Stimulated activated naive CD8-positive, alpha-beta T cell treated with anti-CD3 and anti-CD28 coated beads, Interleukin-15, Interleukin-2, amounts not matched to agents 100 ng/mL and 50 ng/mL, for 24 hours (primary cell): ENCODE data around the gene HGS.

Experiments used
- H3K27ac Mint-ChIP-seq: one replicate; pipeline ENCODE4 v1.8.0; 2021; ENCODE audit warnings: mild to moderate bottlenecking, mixed read lengths
- H3K27me3 Mint-ChIP-seq: one replicate; pipeline ENCODE4 v1.8.0; 2021; ENCODE audit warnings: mixed read lengths
- H3K36me3 Mint-ChIP-seq: one replicate; pipeline ENCODE4 v1.8.0; 2021; ENCODE audit warnings: low read depth, mixed read lengths
- H3K4me1 Mint-ChIP-seq: one replicate; pipeline ENCODE4 v1.8.0; 2021; ENCODE audit warnings: low read depth, mixed read lengths
- H3K4me3 Mint-ChIP-seq: one replicate; pipeline ENCODE4 v1.8.0; 2021; ENCODE audit warnings: mild to moderate bottlenecking, mixed read lengths
- H3K9me3 Mint-ChIP-seq: one replicate; pipeline ENCODE4 v1.8.0; 2021; ENCODE audit warnings: mixed read lengths

HGS gene

DNA sequence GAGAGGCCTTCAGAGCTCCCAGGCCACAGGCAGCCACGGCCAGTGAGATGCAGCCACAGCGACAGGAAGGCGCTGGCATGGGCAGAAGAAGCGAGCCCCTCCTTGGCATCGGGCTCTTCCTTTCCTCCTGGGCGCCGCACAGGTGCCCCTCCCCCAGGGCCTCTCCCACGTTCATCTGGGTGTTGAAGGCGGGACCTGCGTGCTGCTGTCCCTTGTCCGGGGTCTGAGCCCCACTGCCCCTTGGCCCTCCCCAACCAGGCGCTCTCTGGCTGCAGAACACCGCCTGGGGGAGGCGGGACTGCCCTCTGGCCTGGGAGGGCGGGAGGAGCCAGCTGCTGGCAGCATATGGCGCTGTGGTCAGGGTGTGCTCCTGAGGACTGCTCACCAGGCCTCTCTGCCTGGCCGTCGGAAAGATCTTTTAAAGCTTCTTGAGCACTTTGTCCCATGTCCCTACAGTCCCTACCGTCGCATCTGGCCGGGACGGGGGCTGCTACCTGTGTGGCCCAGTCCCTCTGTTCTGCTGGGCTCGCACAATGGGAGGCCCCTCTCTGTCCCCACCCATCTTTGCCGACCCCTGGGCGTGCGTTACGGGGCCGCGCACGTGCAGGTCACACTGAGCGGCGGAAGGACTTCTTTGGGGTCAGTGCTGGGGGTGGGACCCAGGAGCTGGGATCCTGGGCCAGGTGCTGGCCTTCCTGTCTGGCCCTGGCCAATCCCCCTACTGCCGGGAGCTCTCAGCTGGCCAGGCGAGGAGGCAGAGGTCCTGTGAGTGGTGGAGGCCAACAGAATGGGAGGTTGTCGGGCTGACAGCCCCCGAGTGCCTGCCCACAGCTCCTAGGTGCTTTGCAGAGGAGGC is 30.0 kb downstream of the HGS start:
- Mint-ChIP-seq H3K27ac (no peak overlapping the region), H3K9me3 (no peaks in the 10 kb centered on the region), H3K4me3 (peak overlapping the region; percentile 94), H3K36me3 (peaks cover 4% of the 10 kb centered on the region), H3K27me3 (no peaks in the 10 kb centered on the region), H3K4me1 (peaks cover 30% of the 10 kb centered on the region)

- Mint-ChIP-seq H3K27ac (no peak overlapping the region), H3K9me3 (no peaks in the 10 kb centered on the region), H3K4me1 (peaks cover 30% of the 10 kb centered on the region), H3K27me3 (no peaks in the 10 kb centered on the region), H3K4me3 (no peak overlapping the region), H3K36me3 (no peaks in the 10 kb centered on the region)
These were observed 30.7 kb downstream of the HGS start for GRCh38 chr17:81714412-81715106.

GRCh38 chr17:81715107-81715871 is 31.5 kb downstream of the HGS start:
- Mint-ChIP-seq H3K4me3 (no peak overlapping the region), H3K27me3 (no peaks in the 10 kb centered on the region), H3K27ac (no peak overlapping the region), H3K9me3 (no peaks in the 10 kb centered on the region), H3K4me1 (peaks cover 24% of the 10 kb centered on the region), H3K36me3 (no peaks in the 10 kb centered on the region)

DNA sequence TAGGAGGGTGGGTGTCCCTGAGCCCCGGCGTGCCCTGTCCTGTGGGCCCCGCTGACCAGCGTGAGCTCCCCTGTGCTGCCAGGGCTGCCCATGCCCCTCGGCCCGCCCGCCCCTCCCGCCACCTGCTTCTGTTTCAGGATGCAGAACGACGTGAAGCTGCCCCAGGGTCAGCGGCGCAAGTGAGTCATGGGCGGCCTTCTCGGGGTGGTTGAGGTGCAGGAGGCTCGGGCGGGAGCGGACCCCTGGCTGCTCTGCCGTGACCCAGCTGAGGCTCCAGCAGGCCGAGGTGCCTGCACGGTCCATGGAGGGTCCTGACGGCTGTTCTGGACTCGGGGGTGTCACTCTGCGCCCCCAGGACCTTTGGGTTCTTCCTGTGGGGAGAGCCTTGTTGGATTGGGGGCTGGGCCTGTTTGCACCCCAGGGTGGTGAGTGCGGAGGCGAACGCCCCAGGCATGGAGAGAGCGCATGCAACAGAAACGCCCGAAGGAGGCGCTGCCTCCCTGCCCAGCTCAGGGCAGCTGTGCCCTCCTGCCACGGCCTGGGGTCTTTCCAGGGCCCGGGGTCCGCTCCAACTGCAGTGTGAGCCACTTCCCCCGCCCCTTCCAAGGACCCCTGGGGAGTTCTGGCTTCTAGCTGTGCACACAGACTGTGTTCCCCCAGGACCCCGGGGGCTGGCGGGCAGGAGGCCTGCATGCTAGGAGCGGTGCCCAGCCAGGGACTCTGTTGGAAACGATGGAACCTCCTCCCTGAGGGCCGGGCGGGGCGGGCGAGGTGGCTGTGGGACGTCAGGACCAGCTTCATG is 32.3 kb downstream of the HGS start:
- H3K27me3 Mint-ChIP-seq, result no peaks in the 10 kb centered on the region
- no peak overlapping the region for H3K4me3 Mint-ChIP-seq

GRCh38 chr17:81716674-81716996 is 32.8 kb downstream of the HGS start:
- Mint-ChIP-seq H3K36me3 (no peaks in the 10 kb centered on the region), H3K9me3 (no peaks in the 10 kb centered on the region), H3K4me1 (peaks cover 11% of the 10 kb centered on the region), H3K4me3 (no peak overlapping the region), H3K27ac (no peak overlapping the region), H3K27me3 (no peaks in the 10 kb centered on the region)

More for the DNA sequence above, 32.3 kb downstream of the HGS start:
- no peaks in the 10 kb centered on the region for H3K9me3 Mint-ChIP-seq
- H3K27ac Mint-ChIP-seq, result no peak overlapping the region
- H3K4me1 Mint-ChIP-seq, result peaks cover 16% of the 10 kb centered on the region
- no peaks in the 10 kb centered on the region for H3K36me3 Mint-ChIP-seq

- H3K4me3 Mint-ChIP-seq, result no peak overlapping the region
- no peak overlapping the region for H3K27ac Mint-ChIP-seq
- no peaks in the 10 kb centered on the region for H3K27me3 Mint-ChIP-seq
- H3K9me3 Mint-ChIP-seq, result no peaks in the 10 kb centered on the region
- no peaks in the 10 kb centered on the region for H3K36me3 Mint-ChIP-seq
- peaks cover 9% of the 10 kb centered on the region for H3K4me1 Mint-ChIP-seq
These were observed 33.4 kb downstream of the HGS start for GRCh38 chr17:81717049-81717765.

GRCh38 chr17:81717766-81718089 is 33.9 kb downstream of the HGS start:
- no peak overlapping the region for H3K27ac Mint-ChIP-seq
- H3K27me3 Mint-ChIP-seq, result no peaks in the 10 kb centered on the region
- H3K36me3 Mint-ChIP-seq, result no peaks in the 10 kb centered on the region
- H3K9me3 Mint-ChIP-seq, result no peaks in the 10 kb centered on the region
- H3K4me1 Mint-ChIP-seq, result peaks cover 8% of the 10 kb centered on the region
- H3K4me3 Mint-ChIP-seq, result no peak overlapping the region

GRCh38 chr17:81719410-81720266 is 35.8 kb downstream of the HGS start:
- Mint-ChIP-seq H3K27ac (no peak overlapping the region), H3K4me1 (no peaks in the 10 kb centered on the region), H3K36me3 (no peaks in the 10 kb centered on the region), H3K27me3 (peaks cover 9% of the 10 kb centered on the region), H3K4me3 (no peak overlapping the region), H3K9me3 (no peaks in the 10 kb centered on the region)

- peaks cover 9% of the 10 kb centered on the region for H3K27me3 Mint-ChIP-seq
- H3K36me3 Mint-ChIP-seq, result no peaks in the 10 kb centered on the region
- H3K4me3 Mint-ChIP-seq, result no peak overlapping the region
- H3K9me3 Mint-ChIP-seq, result no peaks in the 10 kb centered on the region
- no peak overlapping the region for H3K27ac Mint-ChIP-seq
- H3K4me1 Mint-ChIP-seq, result no peaks in the 10 kb centered on the region
These were observed 36.7 kb downstream of the HGS start for GRCh38 chr17:81720267-81721071.

DNA sequence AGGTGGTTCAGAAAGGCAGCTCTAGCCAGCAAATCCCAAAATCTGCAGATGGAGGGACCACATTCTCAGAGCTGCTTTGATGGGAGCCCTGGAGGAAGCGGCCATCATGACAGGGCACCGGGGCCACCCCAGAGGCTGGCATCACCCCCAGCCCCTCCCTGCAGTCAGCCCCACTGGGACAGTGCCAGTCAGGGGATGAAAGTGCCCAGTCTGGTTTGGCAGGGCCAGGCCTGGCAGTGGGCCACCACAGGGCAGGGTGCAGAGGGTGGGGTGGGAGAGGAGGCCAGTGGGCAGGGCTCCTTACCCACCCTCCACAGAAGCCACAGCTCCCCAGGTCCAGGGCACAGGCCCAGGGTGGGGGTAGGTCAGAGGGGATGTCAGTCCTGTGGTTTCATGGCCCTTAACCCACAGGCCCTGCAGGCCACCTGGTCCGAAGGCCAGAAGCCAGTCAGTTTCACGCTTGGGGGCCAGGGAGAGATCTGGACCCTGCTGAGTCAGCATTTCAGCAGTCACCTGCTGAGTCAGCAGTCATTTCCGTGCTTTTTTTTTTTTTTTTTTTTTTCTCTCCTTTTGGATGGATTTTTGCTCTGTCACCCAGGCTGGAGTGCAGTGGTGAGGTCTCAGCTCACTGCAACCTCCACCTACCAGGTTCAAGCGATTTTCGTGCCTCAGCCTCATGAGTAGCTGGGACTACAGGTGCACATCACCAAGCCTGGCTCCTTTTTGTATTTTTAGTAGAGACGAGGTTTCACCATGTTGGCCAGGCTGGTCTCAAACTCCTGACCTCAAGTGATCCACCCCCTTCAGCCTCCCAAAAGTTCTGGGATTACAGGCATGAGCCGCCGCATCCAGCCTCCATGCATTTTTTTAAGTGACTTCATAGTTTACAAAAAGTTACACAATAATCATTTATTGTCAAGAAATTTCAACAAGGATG is 38.6 kb downstream of the HGS start:
- H3K27ac Mint-ChIP-seq, result no peak overlapping the region

GRCh38 chr17:81723651-81724209 is 39.9 kb downstream of the HGS start:
- no peaks in the 10 kb centered on the region for H3K36me3 Mint-ChIP-seq
- H3K27ac Mint-ChIP-seq, result no peak overlapping the region
- H3K4me3 Mint-ChIP-seq, result no peak overlapping the region
- H3K4me1 Mint-ChIP-seq, result no peaks in the 10 kb centered on the region
- H3K27me3 Mint-ChIP-seq, result peaks cover 17% of the 10 kb centered on the region
- H3K9me3 Mint-ChIP-seq, result no peaks in the 10 kb centered on the region

More for the DNA sequence above, 38.6 kb downstream of the HGS start:
- peaks cover 17% of the 10 kb centered on the region for H3K27me3 Mint-ChIP-seq
- no peak overlapping the region for H3K4me3 Mint-ChIP-seq
- H3K36me3 Mint-ChIP-seq, result no peaks in the 10 kb centered on the region
- H3K9me3 Mint-ChIP-seq, result no peaks in the 10 kb centered on the region
- no peaks in the 10 kb centered on the region for H3K4me1 Mint-ChIP-seq

DNA sequence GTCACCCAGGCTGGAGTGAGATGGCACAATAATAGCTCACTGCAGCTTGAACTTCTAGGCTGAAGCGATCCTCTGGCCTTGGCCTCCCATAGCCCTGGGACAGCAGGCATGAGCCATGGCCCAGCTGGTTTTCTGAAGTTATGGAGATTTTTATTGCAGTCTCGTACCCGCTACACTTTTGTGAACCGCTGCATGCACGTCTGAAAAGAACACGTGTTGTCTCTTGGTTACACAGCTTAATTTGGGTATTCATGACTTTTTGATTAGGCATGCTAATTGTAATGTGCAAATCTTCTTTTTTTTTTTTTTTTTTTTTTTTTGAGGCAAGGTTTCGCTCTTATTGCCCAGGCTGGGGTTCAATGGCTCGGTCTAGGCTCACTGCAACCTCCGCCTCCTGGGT is 41.6 kb downstream of the HGS start:
- Mint-ChIP-seq H3K9me3 (no peaks in the 10 kb centered on the region), H3K4me3 (no peak overlapping the region), H3K27ac (no peak overlapping the region), H3K36me3 (no peaks in the 10 kb centered on the region), H3K27me3 (peaks cover 17% of the 10 kb centered on the region), H3K4me1 (no peaks in the 10 kb centered on the region)
